Upper lobe of left lung (tissue), 6 donors: ENCODE results near the gene ESR2. TPM values are rescaled to one million over a fixed set of nuclear protein-coding genes. Genes with fewer than 3 reads are reported as not detected.
A peak's percentile ranks its signal among the peaks of the same experiment; 100 is the strongest.

ENCODE experiments used
- ATAC-seq, 2 donors: fragments of 200-7000 bp; cut with Tn5 transposase; one replicate each; pipeline ENCODE4 v1.9.1; 2022; ENCODE audit warnings: mild to moderate bottlenecking in 2 of 2, moderate library complexity in 2 of 2; ENCODE audit not compliant: low FRiP score in 2 of 2
- DNase-seq, 2 donors: peaks; one replicate each; pipeline ENCODE4 v3.0.0-alpha.2; 2019 to 2020
- H3K27ac ChIP-seq, 4 donors: fragments of 200-600 bp; sonication (generic); one replicate each; pipeline ENCODE4 v1.5.1; 2016 to 2019
- H3K27me3 ChIP-seq, 4 donors: fragments of 200-600 bp; sonication (generic); one replicate each; pipeline ENCODE4 v1.5.1; 2017 to 2019
- H3K36me3 ChIP-seq, 4 donors: fragments of 200-600 bp; sonication (generic); one replicate each; pipeline ENCODE4 v1.5.1; 2016 to 2019
- H3K4me1 ChIP-seq, 4 donors: fragments of 200-600 bp; sonication (generic); one replicate each; pipeline ENCODE4 v1.5.1; 2018 to 2019
- H3K4me3 ChIP-seq, 4 donors: fragments of 200-600 bp; sonication (generic); one replicate each; pipeline ENCODE4 v1.5.1; 2017 to 2019; ENCODE audit warnings: mild to moderate bottlenecking in 2 of 4, moderate library complexity in 1 of 4
- H3K9me3 ChIP-seq, 4 donors: fragments of 200-600 bp; sonication (generic); one replicate each; pipeline ENCODE4 v1.5.1; 2018 to 2019
- EP300 ChIP-seq, 4 donors: sonication (generic); formaldehyde crosslinking; IDR thresholded peaks; one replicate each; pipeline ENCODE4 v1.5.1; 2017; ENCODE audit warnings: antibody characterized with exemption in 4 of 4, control low read depth in 2 of 4
- POLR2A ChIP-seq, 4 donors: fragments of 450-650 bp; IDR thresholded peaks; one replicate each; pipeline ENCODE4 v1.5.1; 2016 to 2017; ENCODE audit warnings: antibody characterized with exemption in 4 of 4, mild to moderate bottlenecking in 2 of 4
- POLR2AphosphoS5 ChIP-seq, 2 donors: sonication (generic); formaldehyde crosslinking; IDR thresholded peaks; one replicate each; pipeline ENCODE4 v1.5.1; 2017; ENCODE audit warnings: antibody characterized with exemption in 2 of 2
- WGBS, 2 donors: methylation state at CpG; one replicate each; pipeline ENCODE4 v1.1.5; 2017 to 2018; 5-methylcytosine and 5-hydroxymethylcytosine counted together
- total RNA-seq, 6 donors: library from RNA; depleted of rRNA in 4 of 6; stranded (reverse); fragments of >200 nt in 4 of 6; gene quantifications; one replicate each; pipeline versions ENCODE4 v1.1.0 to v1.2.1, GENCODE V29; 2016 to 2021
- TF ChIP-seq, protein P1 (sequence below), 6 experiments: fragments of 450-650 bp in 4 of 6; fragments of 200-600 bp in 2 of 6; sonication (generic) in 2 of 6; IDR thresholded peaks; one replicate each; pipeline ENCODE4 v1.5.1; 2016 to 2019; ENCODE audit warnings: antibody characterized with exemption in 6 of 6
- donor health status: DM: no; HTN: no; CAD: no; lungs with moderate emphysema.
- donor health status: DM: no; HTN: yes; CAD: no; lungs with severe emphysema.

Gene ESR2
- total RNA-seq, 6 donors from 2014 or later: 0.20 to 3.6 (median 0.86) TPM; not detected in 1

DNA sequence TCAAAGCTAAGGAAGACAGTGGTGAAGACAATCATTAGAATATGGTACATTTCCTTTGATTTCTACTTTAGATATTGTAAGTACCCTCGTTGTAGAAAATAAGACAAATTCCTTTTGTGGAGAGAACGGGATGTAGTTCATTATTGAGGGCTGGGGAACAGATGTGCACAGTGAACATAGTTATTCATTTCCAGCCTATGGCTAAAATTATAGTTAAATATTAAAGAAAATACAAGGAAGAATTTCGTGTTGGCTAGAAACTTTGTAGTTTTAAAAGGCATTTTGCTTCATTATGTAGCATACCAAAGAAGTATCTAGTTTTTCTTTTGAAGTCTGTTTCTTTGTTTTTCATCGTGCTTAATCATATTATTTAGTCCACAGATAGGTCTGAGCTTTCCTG lies 201.8 kb downstream of the ESR2 start:
- DNase-seq (no peak), ATAC-seq (no peak)
- no peaks in the 10 kb centered on the region for H3K9me3 ChIP-seq
- H3K27me3 ChIP-seq: no peaks in the 10 kb centered on the region
- H3K4me3 ChIP-seq: no peak overlapping the region
- H3K4me1 ChIP-seq: peaks cover 0 to 7% (median 0%) of the 10 kb centered on the region in 4 donors
- peaks cover 5 to 71% (median 10%) of the 10 kb centered on the region in 4 donors for H3K36me3 ChIP-seq
- H3K27ac ChIP-seq: no peak overlapping the region
- WGBS, 2 donors: 64 to 71% methylated on average over 4 of the region's 4 CpGs
- TF ChIP-seq, protein P1, sequence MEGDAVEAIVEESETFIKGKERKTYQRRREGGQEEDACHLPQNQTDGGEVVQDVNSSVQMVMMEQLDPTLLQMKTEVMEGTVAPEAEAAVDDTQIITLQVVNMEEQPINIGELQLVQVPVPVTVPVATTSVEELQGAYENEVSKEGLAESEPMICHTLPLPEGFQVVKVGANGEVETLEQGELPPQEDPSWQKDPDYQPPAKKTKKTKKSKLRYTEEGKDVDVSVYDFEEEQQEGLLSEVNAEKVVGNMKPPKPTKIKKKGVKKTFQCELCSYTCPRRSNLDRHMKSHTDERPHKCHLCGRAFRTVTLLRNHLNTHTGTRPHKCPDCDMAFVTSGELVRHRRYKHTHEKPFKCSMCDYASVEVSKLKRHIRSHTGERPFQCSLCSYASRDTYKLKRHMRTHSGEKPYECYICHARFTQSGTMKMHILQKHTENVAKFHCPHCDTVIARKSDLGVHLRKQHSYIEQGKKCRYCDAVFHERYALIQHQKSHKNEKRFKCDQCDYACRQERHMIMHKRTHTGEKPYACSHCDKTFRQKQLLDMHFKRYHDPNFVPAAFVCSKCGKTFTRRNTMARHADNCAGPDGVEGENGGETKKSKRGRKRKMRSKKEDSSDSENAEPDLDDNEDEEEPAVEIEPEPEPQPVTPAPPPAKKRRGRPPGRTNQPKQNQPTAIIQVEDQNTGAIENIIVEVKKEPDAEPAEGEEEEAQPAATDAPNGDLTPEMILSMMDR (IDR thresholded peaks at IDR 0.05): no peak
- TF ChIP-seq POLR2A (IDR thresholded peaks at IDR 0.05) (no peak), POLR2AphosphoS5 (IDR thresholded peaks at IDR 0.05) (no peak), EP300 (IDR thresholded peaks at IDR 0.05) (no peak)

- Histone ChIP-seq H3K9me3 (no peaks in the 10 kb centered on the region), H3K27me3 (no peaks in the 10 kb centered on the region), H3K4me1 (peaks cover 0 to 7% (median 0%) of the 10 kb centered on the region in 4 donors), H3K36me3 (peaks cover 5 to 63% (median 9%) of the 10 kb centered on the region in 4 donors), H3K4me3 (no peak overlapping the region), H3K27ac (no peak overlapping the region)
- WGBS, 2 donors: 67 to 83% methylated on average over 1 of the region's 1 CpG
- TF ChIP-seq EP300 (IDR thresholded peaks at IDR 0.05) (no peak), POLR2A (IDR thresholded peaks at IDR 0.05) (no peak)
- ATAC-seq: no peak
- DNase-seq: no peak
Measured at GRCh38 chr14:64091217-64091616, 203.0 kb downstream of the ESR2 start.

DNA sequence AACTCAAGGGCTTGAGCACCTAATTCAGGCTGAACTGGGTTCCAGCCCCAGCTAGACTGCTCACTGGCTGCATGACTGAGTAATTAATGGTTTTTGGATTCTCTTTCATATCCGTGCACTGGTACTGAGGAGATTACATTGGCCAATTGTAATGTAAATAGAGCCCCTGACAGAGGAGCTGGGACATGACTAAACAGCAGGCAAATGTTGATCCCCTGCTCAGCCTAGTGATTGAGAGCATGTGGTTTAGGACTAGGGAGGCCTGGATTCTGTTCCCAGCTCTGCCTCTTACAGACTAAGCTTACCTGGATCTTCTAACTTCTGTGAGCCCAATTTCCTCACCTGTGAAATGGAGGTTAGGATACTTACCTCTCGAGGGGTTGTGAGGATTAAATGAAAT lies 204.3 kb downstream of the ESR2 start:
- peaks cover 5 to 54% (median 9%) of the 10 kb centered on the region in 4 donors for H3K36me3 ChIP-seq
- ATAC-seq: no peak

GRCh38 chr14:64088647-64088964 lies 205.6 kb downstream of the ESR2 start:
- DNase-seq (no peak), ATAC-seq (no peak)
- no peak overlapping the region for H3K27ac ChIP-seq
- TF ChIP-seq, protein P1 (IDR thresholded peaks at IDR 0.05): no peak
- H3K4me3 ChIP-seq: no peak overlapping the region
- H3K4me1 ChIP-seq: peaks cover 0 to 5% (median 0%) of the 10 kb centered on the region in 4 donors
- H3K27me3 ChIP-seq: no peaks in the 10 kb centered on the region
- peaks cover 5 to 60% (median 9%) of the 10 kb centered on the region in 4 donors for H3K36me3 ChIP-seq
- no peaks in the 10 kb centered on the region for H3K9me3 ChIP-seq

More for the DNA sequence above, 204.3 kb downstream of the ESR2 start:
- DNase-seq: no peak
- Histone ChIP-seq H3K27ac (no peak overlapping the region), H3K27me3 (no peaks in the 10 kb centered on the region), H3K9me3 (no peaks in the 10 kb centered on the region), H3K4me3 (no peak overlapping the region), H3K4me1 (peaks cover 0 to 5% (median 0%) of the 10 kb centered on the region in 4 donors)
- WGBS, 2 donors: 86 to 87% methylated on average over 2 of the region's 2 CpGs
- TF ChIP-seq EP300 (IDR thresholded peaks at IDR 0.05): no peak

DNA sequence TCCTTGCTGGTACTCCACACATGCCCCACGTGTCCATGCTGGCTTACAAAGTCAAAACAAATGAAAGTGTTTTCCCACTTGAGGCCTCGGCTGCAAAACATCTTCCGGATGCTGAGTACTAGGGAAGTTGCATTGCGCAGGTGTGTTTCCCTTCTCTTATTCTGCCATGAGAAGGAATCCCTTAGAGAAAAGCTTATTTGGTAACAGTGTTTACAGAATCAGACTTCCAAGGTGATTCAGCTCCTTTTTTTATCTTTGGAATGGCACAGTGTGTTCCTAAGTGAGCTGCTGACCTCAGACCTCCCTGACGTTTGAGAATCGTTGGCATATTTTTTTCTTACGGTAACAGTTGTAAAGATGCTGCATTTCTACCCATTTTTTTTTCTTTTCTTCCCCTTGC lies 211.3 kb downstream of the ESR2 start:
- peak in 1 of 2 donors; percentile 31 for DNase-seq
- H3K36me3 ChIP-seq: peaks cover 4 to 67% (median 30%) of the 10 kb centered on the region in 4 donors
- no peak overlapping the region for H3K4me3 ChIP-seq
- H3K9me3 ChIP-seq: no peaks in the 10 kb centered on the region
- no peaks in the 10 kb centered on the region for H3K27me3 ChIP-seq
- peak; percentile 16 to 59 for ATAC-seq
- no peak for TF ChIP-seq EP300 (IDR thresholded peaks at IDR 0.05)
- TF ChIP-seq POLR2AphosphoS5 (IDR thresholded peaks at IDR 0.05): peak in 1 of 2 donors; percentile 26
- peak overlapping the region in 1 of 4 donors; percentile 11 for H3K27ac ChIP-seq
- H3K4me1 ChIP-seq: no peaks in the 10 kb centered on the region
- WGBS, 2 donors: 70 to 79% methylated on average over 7 of the region's 7 CpGs

GRCh38 chr14:64081174-64081746 lies 212.9 kb downstream of the ESR2 start:
- Histone ChIP-seq H3K27me3 (no peaks in the 10 kb centered on the region), H3K4me1 (no peaks in the 10 kb centered on the region), H3K36me3 (peaks cover 0 to 65% (median 29%) of the 10 kb centered on the region in 4 donors), H3K27ac (no peak overlapping the region), H3K4me3 (no peak overlapping the region), H3K9me3 (no peaks in the 10 kb centered on the region)
- 86 to 96% methylated on average over 3 of the region's 3 CpGs for WGBS, 2 donors
- ATAC-seq: no peak
- TF ChIP-seq, protein P1 (IDR thresholded peaks at IDR 0.05): no peak
- TF ChIP-seq POLR2A (IDR thresholded peaks at IDR 0.05) (no peak), EP300 (IDR thresholded peaks at IDR 0.05) (no peak), POLR2AphosphoS5 (IDR thresholded peaks at IDR 0.05) (no peak)
- DNase-seq: no peak
